ENCODE measurements around the gene KIF6. TPM values are rescaled to one million over a fixed set of nuclear protein-coding genes. Genes with fewer than 3 reads are reported as not detected.

KIF6 gene
- polyA plus RNA-seq, 3 donors, result not detected

DNA sequence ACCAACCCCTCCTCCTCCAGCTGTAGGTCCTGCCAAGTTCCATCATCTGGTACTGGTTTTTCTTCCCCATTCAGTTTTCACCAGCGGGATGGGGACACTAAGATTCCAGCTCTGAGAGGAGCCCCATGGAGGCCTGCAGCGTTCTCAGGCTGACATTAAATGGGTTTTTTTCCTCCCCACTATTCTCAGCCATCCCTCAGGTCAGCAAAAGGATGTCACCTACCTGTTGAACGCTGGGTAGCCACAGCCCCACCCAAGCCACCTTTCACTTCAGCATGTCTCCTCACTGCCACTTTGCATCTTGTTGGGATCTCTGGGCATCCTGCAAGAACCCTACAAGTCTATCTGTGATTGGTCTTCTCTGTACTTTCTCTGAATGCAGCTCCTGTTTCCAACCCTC is 417.7 kb downstream of the KIF6 start:
- intact Hi-C loops (cut with micrococcal nuclease), result loop anchor here in 1 of 2 donors (5.0 to 10.0 kb wide), 2 partner anchors 83 to 435 kb away; partner anchors contain the start of gene KCNK5
- peaks cover 5% of the 10 kb centered on the region for H3K4me1 Mint-ChIP-seq
- Histone ChIP-seq H3K4me2 (replicated peaks; ENCODE audit: extremely low read depth, low read length, poor library complexity, severe bottlenecking) (no peak overlapping the region), H4K20me1 (ENCODE audit: insufficient read depth, low read length) (no peaks in the 10 kb centered on the region), H2AFZ (ENCODE audit: insufficient read depth, low read depth, low read length, poor library complexity, severe bottlenecking) (no peak overlapping the region), H3K4me1 (ENCODE audit: control insufficient read depth in 1 of 2, insufficient read depth in 2 of 2, low read length in 2 of 2) (peaks cover 0 to 7% of the 10 kb centered on the region in 2 donors), H3K4me3 (replicated peaks in 1 of 3; ENCODE audit: low read depth in 2 of 3, low read length in 3 of 3) (no peak overlapping the region), H3K9me3 (replicated peaks in 1 of 2; ENCODE audit: control insufficient read depth in 1 of 2, insufficient read depth in 1 of 2, low read length in 2 of 2) (peaks cover 0 to under 1% of the 10 kb centered on the region in 2 donors), H3K79me2 (ENCODE audit: insufficient read depth, low read length) (no peaks in the 10 kb centered on the region), H3K27me3 (ENCODE audit: control insufficient read depth in 2 of 2, insufficient read depth in 2 of 2, low read length in 2 of 2) (peaks cover 9 to 15% of the 10 kb centered on the region in 2 donors), H3K36me3 (replicated peaks in 1 of 2; ENCODE audit: control insufficient read depth in 1 of 2, insufficient read depth in 2 of 2, low read length in 2 of 2) (no peaks in the 10 kb centered on the region), H3K9ac (ENCODE audit: insufficient read depth, low read length, poor library complexity, severe bottlenecking) (no peak overlapping the region), H3K27ac (ENCODE audit: low read depth in 1 of 2, low read length in 2 of 2) (no peak overlapping the region)
- H3K4me3 Mint-ChIP-seq, result no peak overlapping the region
- DNase-seq, result no peak
- peaks cover 0 to 8% (median 3%) of the 10 kb centered on the region in 7 donors for H3K9me3 Mint-ChIP-seq
- H3K36me3 Mint-ChIP-seq, result peaks cover 0 to 5% of the 10 kb centered on the region in 2 donors
- peaks cover 16 to 19% (median 18%) of the 10 kb centered on the region in 3 donors for H3K27me3 Mint-ChIP-seq (ENCODE audit: low read depth in 3 of 3)
- 84% methylated on average over 3 of the region's 3 CpGs for WGBS (ENCODE audit: insufficient coverage)
- no peak overlapping the region for H3K27ac Mint-ChIP-seq
- TF ChIP-seq, protein P1, sequence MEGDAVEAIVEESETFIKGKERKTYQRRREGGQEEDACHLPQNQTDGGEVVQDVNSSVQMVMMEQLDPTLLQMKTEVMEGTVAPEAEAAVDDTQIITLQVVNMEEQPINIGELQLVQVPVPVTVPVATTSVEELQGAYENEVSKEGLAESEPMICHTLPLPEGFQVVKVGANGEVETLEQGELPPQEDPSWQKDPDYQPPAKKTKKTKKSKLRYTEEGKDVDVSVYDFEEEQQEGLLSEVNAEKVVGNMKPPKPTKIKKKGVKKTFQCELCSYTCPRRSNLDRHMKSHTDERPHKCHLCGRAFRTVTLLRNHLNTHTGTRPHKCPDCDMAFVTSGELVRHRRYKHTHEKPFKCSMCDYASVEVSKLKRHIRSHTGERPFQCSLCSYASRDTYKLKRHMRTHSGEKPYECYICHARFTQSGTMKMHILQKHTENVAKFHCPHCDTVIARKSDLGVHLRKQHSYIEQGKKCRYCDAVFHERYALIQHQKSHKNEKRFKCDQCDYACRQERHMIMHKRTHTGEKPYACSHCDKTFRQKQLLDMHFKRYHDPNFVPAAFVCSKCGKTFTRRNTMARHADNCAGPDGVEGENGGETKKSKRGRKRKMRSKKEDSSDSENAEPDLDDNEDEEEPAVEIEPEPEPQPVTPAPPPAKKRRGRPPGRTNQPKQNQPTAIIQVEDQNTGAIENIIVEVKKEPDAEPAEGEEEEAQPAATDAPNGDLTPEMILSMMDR (IDR thresholded peaks at IDR 0.05), result no peak

DNA sequence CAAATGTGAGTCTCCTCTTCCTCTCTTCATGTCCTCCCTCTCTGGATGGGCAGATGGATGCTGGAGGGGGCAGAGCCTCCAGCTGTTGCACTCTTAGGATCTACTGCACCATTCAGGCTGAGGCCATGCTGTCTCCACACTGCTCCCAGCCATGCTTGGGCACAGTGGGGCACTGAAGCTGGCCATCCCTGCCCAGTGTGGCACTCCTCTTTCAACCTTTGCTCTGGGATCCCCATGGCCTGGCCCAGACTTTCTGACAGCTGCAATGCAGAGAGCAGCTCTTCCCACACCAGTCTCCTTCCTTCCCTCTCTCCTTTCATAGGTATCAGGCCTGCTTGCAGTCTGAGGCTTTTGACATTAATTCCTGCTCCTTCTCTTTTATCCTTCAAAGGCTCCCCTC is 420.3 kb downstream of the KIF6 start:
- H3K27ac Mint-ChIP-seq, result peak overlapping the region in 1 of 7 donors; percentile 61

More for the DNA sequence above, 420.3 kb downstream of the KIF6 start:
- no peaks in the 10 kb centered on the region for H3K36me3 ChIP-seq (replicated peaks in 1 of 2; ENCODE audit: control insufficient read depth in 1 of 2, insufficient read depth in 2 of 2, low read length in 2 of 2)
- no peak overlapping the region for H3K27ac ChIP-seq (ENCODE audit: low read depth in 1 of 2, low read length in 2 of 2)
- Mint-ChIP-seq H3K4me3 (no peak overlapping the region), H3K36me3 (no peaks in the 10 kb centered on the region), H3K27me3 (ENCODE audit: low read depth in 3 of 3) (peaks cover 4 to 8% (median 4%) of the 10 kb centered on the region in 3 donors), H3K4me1 (peaks cover 11% of the 10 kb centered on the region), H3K9me3 (peaks cover 0 to 8% (median 0%) of the 10 kb centered on the region in 7 donors)
- H3K9ac ChIP-seq (ENCODE audit: insufficient read depth, low read length, poor library complexity, severe bottlenecking), result no peak overlapping the region
- no peak for DNase-seq
- H4K20me1 ChIP-seq (ENCODE audit: insufficient read depth, low read length), result no peaks in the 10 kb centered on the region
- no peak overlapping the region for H2AFZ ChIP-seq (ENCODE audit: insufficient read depth, low read depth, low read length, poor library complexity, severe bottlenecking)
- H3K4me3 ChIP-seq (replicated peaks in 1 of 3; ENCODE audit: low read depth in 2 of 3, low read length in 3 of 3), result no peak overlapping the region
- TF ChIP-seq, protein P1 (IDR thresholded peaks at IDR 0.05), result no peak
- no peak overlapping the region for H3K4me2 ChIP-seq (replicated peaks; ENCODE audit: extremely low read depth, low read length, poor library complexity, severe bottlenecking)
- no peaks in the 10 kb centered on the region for H3K9me3 ChIP-seq (replicated peaks in 1 of 2; ENCODE audit: control insufficient read depth in 1 of 2, insufficient read depth in 1 of 2, low read length in 2 of 2)
- intact Hi-C loops (cut with micrococcal nuclease), result loop anchor here in 1 of 2 donors (5.0 to 10.0 kb wide), 2 partner anchors 80 to 433 kb away; partner anchors contain the start of gene KCNK5
- H3K4me1 ChIP-seq (ENCODE audit: control insufficient read depth in 1 of 2, insufficient read depth in 2 of 2, low read length in 2 of 2), result peaks cover 0 to 7% of the 10 kb centered on the region in 2 donors
- H3K79me2 ChIP-seq (ENCODE audit: insufficient read depth, low read length), result no peaks in the 10 kb centered on the region
- H3K27me3 ChIP-seq (ENCODE audit: control insufficient read depth in 2 of 2, insufficient read depth in 2 of 2, low read length in 2 of 2), result no peaks in the 10 kb centered on the region

Measured in CD14-positive monocyte (primary cell).